HCT116 (cell line): Measurements from ENCODE around the gene ILDR2. TPM values are rescaled to one million over a fixed set of nuclear protein-coding genes. Genes with fewer than 3 reads are reported as not detected.

Experiments used
- ATAC-seq: fragments of 200-7000 bp; cut with Tn5 transposase; 2 replicates; pipeline ENCODE4 v1.9.1; 2020; ENCODE audit warnings: mild to moderate bottlenecking, moderate library complexity
- BruUV-seq: library from RNA; stranded (reverse); fragments of 400-500 nt; replicated peaks from 2 replicates; lab custom pipeline; 2021; lab: Mats Ljungman, UMichigan
- CTCF ChIA-PET: fragments of 300-600 bp; sonication (Branson Sonifier 250); formaldehyde crosslinking; loops from one replicate; lab custom pipeline; 2021; ENCODE audit warnings: antibody characterized with exemption; lab: Charles Lee
- POLR2A ChIA-PET: fragments of 300-600, 350-600 bp; sonication (Branson Sonifier 250); formaldehyde crosslinking; loops from one replicate; lab custom pipeline; 2021; ENCODE audit warnings: antibody characterized with exemption; lab: Charles Lee
- RAD21 ChIA-PET, 2 experiments: fragments of 300-600 bp; sonication (Branson Sonifier 250); formaldehyde crosslinking; loops; one replicate each; lab custom pipeline; 2023; ENCODE audit warnings: low total read pairs in 2 of 2; ENCODE audit not compliant: uncharacterized antibody in 2 of 2, unreplicated experiment in 2 of 2, low non-redundant PET in 1 of 2; lab: Charles Lee
- DNase-seq: peaks from one replicate; pipeline ENCODE4 v3.0.0-alpha.2; 2010; ENCODE audit warnings: low read depth, low spot score
- H2AFZ ChIP-seq: fragments of 200-600 bp; shearing (Covaris generic), sonication (generic); 2 replicates; pipeline ENCODE4 v1.6.1; 2017; ENCODE audit warnings: low read depth, mixed run types, mixed read lengths, antibody characterized with exemption, low read length; ENCODE audit not compliant: poor library complexity, severe bottlenecking
- H3K27ac ChIP-seq: 2 replicates; pipeline ENCODE4 v1.5.1; 2012; ENCODE audit warnings: low read depth, low read length
- H3K27me3 ChIP-seq: fragments of 200-600 bp; sonication (generic); 2 replicates; pipeline ENCODE4 v1.6.1; 2016; ENCODE audit warnings: mixed run types, low read length, mixed read lengths; ENCODE audit not compliant: insufficient read depth
- H3K36me3 ChIP-seq, 2 experiments: fragments of 200-500 bp in 1 of 2; fragments of 200-600 bp in 1 of 2; sonication (Bioruptor generic) in 1 of 2; sonication (generic) in 1 of 2; 2 replicates each; pipeline versions ENCODE4 v1.5.1 to v1.6.1; 2014 to 2016; ENCODE audit warnings: low read length in 2 of 2, inconsistent platforms in 1 of 2, mixed read lengths in 1 of 2, mixed run types in 1 of 2; ENCODE audit not compliant: insufficient read depth in 2 of 2, control insufficient read depth in 1 of 2
- H3K4me1 ChIP-seq, 2 experiments: fragments of 200-600 bp in 1 of 2; sonication (generic) in 1 of 2; 2 replicates each; pipeline versions ENCODE4 v1.5.1 to v1.6.1; 2012 to 2017; ENCODE audit warnings: low read length in 2 of 2, inconsistent platforms in 1 of 2, mild to moderate bottlenecking in 1 of 2, mixed read lengths in 1 of 2, mixed run types in 1 of 2, moderate library complexity in 1 of 2; ENCODE audit not compliant: insufficient read depth in 2 of 2, control insufficient read depth in 1 of 2
- H3K4me2 ChIP-seq: fragments of 200-600 bp; sonication (generic); 2 replicates; pipeline ENCODE4 v1.6.1; 2017; ENCODE audit warnings: mixed run types, low read length, mixed read lengths
- H3K4me3 ChIP-seq, 2 experiments: fragments of 200-600 bp in 1 of 2; sonication (generic) in 1 of 2; replicated peaks in 1 of 2; 2 replicates each; pipeline ENCODE4 v1.5.1; 2011 to 2016; ENCODE audit warnings: low read length in 2 of 2, control low read depth in 1 of 2, low read depth in 1 of 2, mild to moderate bottlenecking in 1 of 2, mixed read lengths in 1 of 2, mixed run types in 1 of 2
- H3K79me2 ChIP-seq: fragments of 200-600 bp; sonication (generic); 2 replicates; pipeline ENCODE4 v1.6.1; 2017; ENCODE audit warnings: mild to moderate bottlenecking, mixed run types, low read length, moderate library complexity, mixed read lengths; ENCODE audit not compliant: insufficient read depth
- H3K9ac ChIP-seq: fragments of 200-600 bp; sonication (generic); 2 replicates; pipeline ENCODE4 v1.6.1; 2016; ENCODE audit warnings: low read length, mixed read lengths
- H3K9me2 ChIP-seq: fragments of 200-600 bp; sonication (generic), shearing (Covaris generic); 2 replicates; pipeline ENCODE4 v1.6.1; 2017; ENCODE audit warnings: mixed run types, mild to moderate bottlenecking, moderate library complexity; ENCODE audit not compliant: insufficient read depth
- H3K9me3 ChIP-seq, 2 experiments: fragments of 200-500 bp in 1 of 2; fragments of 200-600 bp in 1 of 2; sonication (Bioruptor generic) in 1 of 2; sonication (generic) in 1 of 2; 2 replicates each; pipeline ENCODE4 v1.6.1; 2014 to 2017; ENCODE audit warnings: low read length in 2 of 2, mixed read lengths in 2 of 2, inconsistent platforms in 1 of 2, low read depth in 1 of 2, mild to moderate bottlenecking in 1 of 2, mixed run types in 1 of 2, moderate library complexity in 1 of 2; ENCODE audit not compliant: control insufficient read depth in 1 of 2, insufficient read depth in 1 of 2
- H4K20me1 ChIP-seq: fragments of 200-600 bp; sonication (generic), shearing (Covaris generic); 2 replicates; pipeline ENCODE4 v1.6.1; 2017; ENCODE audit warnings: mixed run types, mild to moderate bottlenecking, moderate library complexity; ENCODE audit not compliant: insufficient read depth
- CBX3 ChIP-seq: IDR thresholded peaks from 2 replicates; pipeline ENCODE4 v1.6.1; 2012; ENCODE audit warnings: low read depth
- CEBPB ChIP-seq: IDR thresholded peaks from 2 replicates; pipeline ENCODE4 v1.6.1; 2012; ENCODE audit warnings: low read depth
- CTCF ChIP-seq, 3 experiments: fragments of 200-600 bp in 1 of 3; sonication (generic) in 1 of 3; IDR thresholded peaks in 2 of 3; conservative IDR thresholded peaks in 1 of 3; 2 replicates each; pipeline ENCODE4 v1.5.1; 2012 to 2017; ENCODE audit warnings: low read depth in 2 of 3, low read length in 2 of 3, antibody characterized with exemption in 1 of 3, borderline replicate concordance in 1 of 3, control low read depth in 1 of 3, mild to moderate bottlenecking in 1 of 3, mixed read lengths in 1 of 3, mixed run types in 1 of 3, moderate library complexity in 1 of 3; ENCODE audit not compliant: insufficient read depth in 1 of 3
- EGR1 ChIP-seq: IDR thresholded peaks from 2 replicates; pipeline ENCODE4 v1.6.1; 2012; ENCODE audit warnings: low read depth
- ELF1 ChIP-seq: IDR thresholded peaks from 2 replicates; pipeline ENCODE4 v1.6.1; 2012; ENCODE audit warnings: low read depth, borderline replicate concordance
- EZH2 ChIP-seq: fragments of 200-600 bp; sonication (generic); IDR thresholded peaks from 2 replicates; pipeline ENCODE4 v1.6.1; 2017; ENCODE audit warnings: antibody characterized with exemption, mixed run types
- EZH2phosphoT487 ChIP-seq: fragments of 200-600 bp; IDR thresholded peaks from 2 replicates; pipeline ENCODE4 v1.6.1; 2018; ENCODE audit warnings: antibody characterized with exemption, borderline replicate concordance
- FOSL1 ChIP-seq: IDR thresholded peaks from 2 replicates; pipeline ENCODE4 v1.6.1; 2012; ENCODE audit warnings: low read depth
- JUND ChIP-seq: IDR thresholded peaks from 2 replicates; pipeline ENCODE4 v1.6.1; 2012
- MAX ChIP-seq: IDR thresholded peaks from 2 replicates; pipeline ENCODE4 v1.6.1; 2012
- POLR2A ChIP-seq: IDR thresholded peaks from 2 replicates; pipeline ENCODE4 v1.7.0; 2011; ENCODE audit warnings: borderline replicate concordance; ENCODE audit not compliant: insufficient read depth, insufficient read length; ENCODE audit errors: extremely low read depth
- POLR2AphosphoS5 ChIP-seq: IDR thresholded peaks from 2 replicates; pipeline ENCODE4 v1.6.1; 2011; ENCODE audit warnings: mild to moderate bottlenecking, low read depth, low read length, moderate library complexity
- RAD21 ChIP-seq: IDR thresholded peaks from 2 replicates; pipeline ENCODE4 v1.6.1; 2012; ENCODE audit warnings: low read depth, mild to moderate bottlenecking
- REST ChIP-seq: IDR thresholded peaks from 2 replicates; pipeline ENCODE4 v1.6.1; 2012; ENCODE audit warnings: low read depth
- SP1 ChIP-seq: IDR thresholded peaks from 2 replicates; pipeline ENCODE4 v1.6.1; 2012; ENCODE audit warnings: low read depth
- SRF ChIP-seq: IDR thresholded peaks from 2 replicates; pipeline ENCODE4 v1.6.1; 2012; ENCODE audit warnings: low read depth
- YY1 ChIP-seq: IDR thresholded peaks from 2 replicates; pipeline ENCODE4 v1.6.1; 2011; ENCODE audit warnings: low read length, low read depth, moderate library complexity, mild to moderate bottlenecking; ENCODE audit not compliant: insufficient replicate concordance; ENCODE audit errors: extremely low read depth
- ZBTB33 ChIP-seq: IDR thresholded peaks from 2 replicates; pipeline ENCODE4 v1.6.1; 2011; ENCODE audit warnings: mild to moderate bottlenecking, low read length, moderate library complexity; ENCODE audit not compliant: insufficient replicate concordance; ENCODE audit errors: extremely low read depth
- ZFX ChIP-seq: fragments of 450-650 bp; IDR thresholded peaks from 2 replicates; pipeline ENCODE4 v1.6.1; 2017
- ZNF274 ChIP-seq: fragments of 200-500 bp; sonication (Bioruptor generic); IDR thresholded peaks from 2 replicates; pipeline ENCODE4 v1.6.1; 2014; ENCODE audit warnings: mild to moderate bottlenecking, low read depth, low read length, inconsistent platforms
- intact Hi-C: fragments of 100-400 bp; cut with micrococcal nuclease; formaldehyde crosslinking; loops from 2 replicates; pipeline ENCODE4 v1.10.0; 2022
- total RNA-seq: library from RNA; stranded (reverse); gene quantifications from one replicate; pipeline ENCODE4 v1.2.1, GENCODE V29; 2021; ENCODE audit not compliant: unreplicated experiment

Gene ILDR2
- total RNA-seq, 1 experiment from 2014 or later: 2.4 TPM

- ChIA-PET POLR2A (no interaction called here), CTCF (no interaction called here), RAD21 (no interaction called here)
- H4K20me1 ChIP-seq: no peaks in the 10 kb centered on the region
- no peak overlapping the region for H3K27ac ChIP-seq
- no peak overlapping the region for H3K4me2 ChIP-seq
- H3K36me3 ChIP-seq: no peaks in the 10 kb centered on the region
- intact Hi-C loops: no loop called here
- no peak overlapping the region for H2AFZ ChIP-seq
- no peaks in the 10 kb centered on the region for H3K9me3 ChIP-seq
- no peaks in the 10 kb centered on the region for H3K79me2 ChIP-seq
- BruUV-seq: no TSS peak
- DNase-seq (no peak), ATAC-seq (no peak)
- H3K4me1 ChIP-seq: peaks cover 0 to 9% of the 10 kb centered on the region in 2 experiments; a peak in 2 of 4 replicates
- no peak overlapping the region for H3K9ac ChIP-seq
- TF ChIP-seq RAD21: no peak
- no peak for TF ChIP-seq EGR1
- no peak for TF ChIP-seq YY1
- TF ChIP-seq MAX: no peak
- TF ChIP-seq CBX3: no peak
- TF ChIP-seq CEBPB: no peak
- TF ChIP-seq CTCF (IDR thresholded peaks at IDR 0.05 in 2 of 3, conservative IDR thresholded peaks at IDR 0.05 in 1 of 3; ENCODE audit: borderline replicate concordance in 1 of 3, insufficient read depth in 1 of 3, low read depth in 2 of 3, low read length in 2 of 3): no peak
- no peak for TF ChIP-seq ZBTB33
- TF ChIP-seq EZH2: no peak
- TF ChIP-seq REST: no peak
- TF ChIP-seq POLR2A: no peak
- TF ChIP-seq ELF1: no peak
- no peak for TF ChIP-seq POLR2AphosphoS5
- no peak for TF ChIP-seq ZNF274
- TF ChIP-seq SRF: no peak
- TF ChIP-seq SP1: no peak
- no peak for TF ChIP-seq ZFX
- TF ChIP-seq FOSL1: no peak
- TF ChIP-seq EZH2phosphoT487: no peak
- no peak for TF ChIP-seq JUND
- H3K27me3 ChIP-seq: no peaks in the 10 kb centered on the region
- no peak overlapping the region for H3K4me3 ChIP-seq
- H3K9me2 ChIP-seq: no peaks in the 10 kb centered on the region
Measured at GRCh38 chr1:166937329-166937728, 38.0 kb downstream of the ILDR2 start.
